ENCODE measurements around the gene RAB3A.
"Not testable (repeated sequence)": the region's sequence is repeated elsewhere in the genome, so short reads cannot be mapped to it uniquely, and the experiment has no call there.

RAB3A gene

DNA sequence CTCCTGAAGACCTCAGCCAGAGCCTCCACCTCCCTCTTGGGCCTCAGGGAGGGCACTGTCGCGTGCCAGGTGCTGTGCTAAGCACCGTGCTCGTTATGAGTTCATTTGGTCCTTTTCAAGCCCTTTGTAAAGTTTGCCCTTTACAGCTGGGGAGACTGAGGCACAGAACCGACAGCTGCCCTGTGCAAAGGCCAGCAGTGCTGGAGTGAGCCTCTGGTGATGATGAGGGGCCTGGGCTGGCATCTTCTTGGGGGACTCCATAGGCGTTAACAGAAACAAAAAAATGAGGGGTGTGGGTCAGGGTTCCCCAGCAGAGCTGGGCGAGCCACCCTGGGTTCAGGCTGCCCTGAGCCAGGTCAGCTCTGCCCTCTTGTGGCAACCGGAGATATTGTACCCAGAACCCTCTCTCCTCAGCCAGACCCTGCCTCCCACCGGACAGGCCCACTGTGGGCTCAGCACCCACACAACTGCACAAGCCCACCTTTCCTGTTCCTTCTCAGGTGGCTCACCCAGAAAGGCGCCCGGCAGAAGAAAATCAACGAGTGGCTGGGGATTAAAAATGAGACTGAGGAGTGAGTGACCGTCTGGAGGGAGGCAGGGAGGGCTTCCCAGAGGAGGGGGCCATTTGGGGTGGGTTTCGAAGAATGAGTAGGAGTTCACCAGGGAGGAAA lies 35.7 kb downstream of the RAB3A start:
- DNase-seq = peak; percentile 43

DNA sequence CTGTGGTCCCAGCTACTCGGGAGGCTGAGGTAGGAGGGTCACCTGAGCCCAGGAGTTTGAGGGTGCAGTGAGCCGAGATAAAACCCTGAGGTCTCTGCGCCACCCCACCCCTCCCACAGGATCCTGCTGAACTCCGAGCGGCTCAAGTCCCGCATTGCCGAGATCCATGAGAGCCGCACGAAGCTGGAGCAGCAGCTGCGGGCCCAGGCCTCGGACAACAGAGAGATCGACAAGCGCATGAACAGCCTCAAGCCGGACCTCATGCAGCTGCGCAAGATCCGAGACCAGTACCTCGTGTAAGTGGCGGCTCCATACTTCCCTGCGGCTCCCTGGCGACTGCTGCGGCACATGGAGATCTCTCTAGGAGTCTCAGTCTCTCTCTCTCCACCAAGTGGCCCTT lies 36.8 kb downstream of the RAB3A start:
- DNase-seq = no peak

DNA sequence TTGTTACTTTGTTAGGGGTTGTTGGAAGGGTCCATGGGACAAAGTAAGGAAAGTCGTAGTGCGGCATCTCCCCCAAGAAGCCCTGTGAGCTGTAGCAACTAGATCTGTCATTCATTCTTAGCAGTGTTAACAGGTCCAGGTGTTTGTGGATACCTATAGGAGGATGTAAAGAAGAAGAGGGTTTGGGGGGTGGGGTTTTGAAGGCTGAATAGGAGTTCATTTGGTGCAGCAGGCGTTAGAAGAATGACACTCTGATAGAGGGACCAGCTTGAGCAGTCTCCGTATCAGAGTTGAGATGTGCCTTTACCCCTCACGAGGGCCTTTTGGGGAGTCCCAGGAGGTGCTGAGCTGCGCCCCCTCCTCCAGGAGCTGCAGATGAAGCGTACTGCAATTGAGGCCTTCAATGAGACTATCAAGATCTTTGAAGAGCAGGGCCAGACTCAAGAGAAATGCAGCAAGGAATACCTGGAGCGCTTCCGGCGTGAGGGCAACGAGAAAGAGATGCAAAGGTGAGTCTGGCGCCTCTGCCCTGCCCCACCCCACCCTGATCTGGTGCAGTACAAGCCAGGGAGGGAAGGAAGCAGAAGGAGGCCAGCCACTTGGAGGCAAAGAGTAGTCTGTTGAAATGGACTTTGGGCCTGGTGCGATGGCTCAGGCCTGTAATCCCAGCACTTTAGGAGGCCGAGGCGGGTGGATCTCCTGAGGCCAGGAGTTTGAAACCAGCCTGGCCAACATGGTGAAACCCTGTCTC lies 37.9 kb downstream of the RAB3A start:
- DNase-seq = no peak

DNA sequence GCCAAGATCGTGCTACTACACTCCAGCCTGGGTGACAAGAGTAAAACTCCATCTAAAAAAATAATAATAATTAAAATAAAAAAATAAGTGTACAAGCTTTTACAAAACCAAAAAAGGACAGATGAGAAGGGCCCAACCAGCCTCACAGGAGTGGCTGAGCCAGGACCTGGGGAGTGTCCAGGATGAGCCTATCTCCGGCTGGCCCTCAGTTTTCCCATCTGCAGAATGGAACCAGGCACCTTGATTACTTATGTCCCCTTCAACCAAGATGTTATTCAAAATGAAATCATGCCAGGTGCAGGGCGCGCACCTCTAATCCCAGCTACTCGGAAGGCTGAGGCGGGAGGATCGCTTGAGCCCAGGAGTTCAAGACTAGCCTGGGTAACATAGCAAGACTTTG lies 39.8 kb downstream of the RAB3A start:
- no peak for DNase-seq

DNA sequence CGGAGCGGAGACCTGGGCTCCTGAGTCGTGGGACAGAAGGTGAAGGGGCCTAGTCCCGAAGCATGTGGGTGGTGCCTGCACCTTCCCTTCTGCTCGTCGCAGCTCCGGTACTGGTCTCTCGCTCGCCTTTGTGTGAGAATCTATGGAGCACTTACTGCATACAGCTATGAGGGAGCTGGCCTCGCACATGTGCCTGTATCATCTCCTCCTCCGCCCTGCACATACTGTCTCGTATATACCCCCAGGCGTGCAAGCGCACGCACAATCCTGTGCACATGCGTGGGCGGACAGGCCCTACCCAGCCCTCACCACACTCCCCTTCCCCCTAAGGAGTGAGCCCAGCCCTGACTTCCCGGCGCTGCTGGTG lies 42.2 kb downstream of the RAB3A start:
- DNase-seq = no peak

DNA sequence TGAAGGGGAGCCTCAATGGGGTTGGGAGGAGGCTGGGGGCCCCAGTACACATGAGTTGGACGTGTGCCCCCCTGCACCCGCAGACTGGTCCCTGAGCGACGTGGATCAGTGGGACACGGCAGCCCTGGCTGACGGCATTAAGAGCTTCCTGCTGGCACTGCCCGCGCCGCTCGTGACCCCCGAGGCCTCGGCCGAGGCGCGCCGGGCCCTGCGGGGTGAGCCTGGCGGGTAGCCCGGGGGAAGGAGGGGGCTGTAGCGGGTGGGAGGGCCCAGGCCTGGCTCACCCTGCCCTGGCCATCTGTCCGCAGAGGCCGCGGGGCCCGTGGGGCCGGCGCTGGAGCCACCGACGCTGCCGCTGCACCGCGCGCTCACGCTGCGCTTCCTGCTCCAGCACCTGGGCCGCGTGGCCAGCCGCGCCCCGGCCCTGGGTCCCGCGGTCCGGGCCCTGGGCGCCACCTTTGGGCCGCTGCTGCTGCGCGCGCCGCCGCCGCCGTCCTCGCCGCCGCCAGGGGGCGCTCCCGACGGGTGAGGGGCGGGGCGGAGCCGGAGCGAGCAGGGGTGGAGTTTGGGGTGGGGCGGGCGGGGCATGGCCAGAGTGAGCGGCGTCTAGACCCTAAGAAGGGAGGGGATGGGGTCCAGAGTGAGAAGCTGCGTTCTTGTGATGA lies 42.7 kb downstream of the RAB3A start:
- peak; percentile 62 for DNase-seq

DNA sequence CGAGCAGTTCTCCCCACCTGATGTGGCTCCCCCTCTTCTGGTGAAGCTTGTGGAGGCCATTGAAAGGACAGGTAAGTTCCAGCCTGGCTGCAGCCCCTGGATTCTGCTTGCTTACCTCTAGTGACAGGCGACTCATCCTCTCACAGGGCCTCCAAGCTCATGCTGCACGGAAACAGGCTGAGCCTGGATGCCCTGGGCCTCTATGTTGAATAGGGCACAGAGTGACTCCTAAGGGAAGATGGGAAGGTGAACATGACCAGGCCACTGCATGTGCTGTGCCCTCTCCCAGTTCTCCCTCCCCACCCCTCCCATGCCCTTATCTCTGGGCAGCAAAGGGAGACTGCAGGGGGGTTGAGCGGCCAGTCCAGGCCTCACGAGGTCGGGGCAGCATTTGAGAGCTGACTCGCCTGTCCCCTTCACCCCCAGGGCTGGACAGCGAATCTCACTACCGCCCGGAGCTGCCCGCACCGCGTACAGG lies 43.3 kb downstream of the RAB3A start:
- no peak for DNase-seq

DNA sequence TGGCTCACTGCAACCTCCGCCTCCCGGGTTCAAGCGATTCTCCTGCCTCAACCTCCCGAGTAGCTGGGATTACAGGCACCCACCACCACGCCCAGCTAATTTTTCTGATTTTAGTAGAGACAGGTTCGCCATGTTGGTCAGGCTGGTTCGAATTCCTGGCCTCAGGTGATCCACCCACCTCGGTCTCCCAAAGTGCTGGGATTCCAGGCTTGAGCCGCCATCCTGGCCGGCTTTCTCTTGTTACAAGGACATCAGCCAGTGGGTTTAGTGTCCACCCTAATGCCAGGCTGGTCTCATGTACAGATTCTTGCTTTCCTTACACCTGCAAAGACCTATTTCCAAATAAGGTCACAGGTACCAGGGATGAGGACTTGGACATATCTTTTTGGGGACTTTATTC lies 44.0 kb downstream of the RAB3A start:
- no peak for DNase-seq

DNA sequence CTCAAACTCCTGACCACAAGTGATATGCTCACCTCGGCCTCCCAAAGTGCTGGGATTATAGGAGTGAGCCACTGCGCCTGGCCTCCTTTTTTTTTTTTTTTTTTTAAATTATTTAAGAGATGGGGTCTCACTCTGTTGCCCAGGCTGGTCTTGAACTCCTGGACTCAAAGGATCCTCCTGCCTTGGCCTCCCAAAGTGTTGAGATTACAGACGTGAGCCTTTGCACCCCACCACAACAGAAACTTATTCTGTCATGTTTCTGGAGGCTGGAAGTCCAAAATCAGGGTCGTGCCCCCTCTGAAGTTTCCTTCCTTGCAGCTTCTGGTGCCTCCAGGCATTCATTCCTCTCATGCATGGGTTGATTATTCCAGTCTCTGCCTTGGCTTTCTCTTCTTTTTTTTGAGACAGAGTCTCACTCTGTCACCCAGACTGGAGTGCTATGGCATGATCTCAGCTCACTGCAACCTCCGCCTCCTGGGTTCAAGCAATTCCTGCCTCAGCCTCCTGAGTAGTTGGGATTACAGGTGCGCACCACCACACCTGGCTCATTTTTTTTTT lies 44.7 kb downstream of the RAB3A start:
- DNase-seq = not testable (repeated sequence)

DNA sequence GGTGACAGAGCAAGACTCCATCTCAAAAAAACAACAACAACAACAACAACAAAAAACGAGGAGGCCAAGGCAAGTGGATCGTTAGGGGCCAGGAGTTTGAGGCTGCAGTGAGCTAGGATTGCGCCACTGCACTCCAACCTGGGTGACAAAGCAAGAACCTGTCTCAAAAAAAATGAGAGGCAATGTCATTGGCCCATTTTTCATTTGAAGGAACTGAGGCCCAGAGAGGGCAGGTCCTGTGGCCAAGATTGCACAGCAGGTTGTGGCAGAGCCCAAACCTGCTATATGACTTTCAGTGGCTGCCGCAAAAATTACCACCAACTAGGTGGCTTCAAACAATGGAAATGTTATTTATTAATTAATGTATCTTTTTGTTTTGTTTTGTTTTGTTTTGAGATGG lies 45.4 kb downstream of the RAB3A start:
- no peak for DNase-seq

DNA sequence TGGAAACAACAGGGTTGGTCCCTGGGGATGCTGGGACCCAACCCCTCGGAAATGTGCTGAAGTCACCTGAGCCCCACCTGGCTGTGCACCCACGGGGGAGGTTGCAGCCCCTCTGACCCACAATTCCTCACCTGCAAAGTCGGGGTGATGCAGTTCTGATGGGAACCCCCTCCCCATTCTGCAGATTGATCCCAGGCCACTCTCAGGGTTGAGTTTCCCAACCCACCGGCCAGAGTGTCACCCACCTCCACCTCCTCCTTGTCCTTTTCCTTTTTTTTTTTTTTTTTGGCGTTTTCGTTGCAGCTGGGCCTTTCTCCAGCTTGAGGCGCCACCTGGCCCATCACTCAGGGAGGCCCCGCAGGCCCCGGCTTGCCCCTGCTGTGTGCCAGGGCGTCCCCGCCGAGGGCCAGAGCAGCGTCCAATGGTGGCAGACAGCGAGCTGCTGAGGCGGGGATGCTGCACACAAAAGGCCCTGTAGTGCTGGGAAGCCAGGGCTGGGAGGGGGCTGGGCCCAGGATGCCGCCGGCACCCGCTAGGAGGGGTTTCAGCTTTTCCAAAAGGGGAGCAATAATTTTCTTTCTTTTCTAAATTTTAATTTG lies 46.3 kb downstream of the RAB3A start:
- no peak for DNase-seq

DNA sequence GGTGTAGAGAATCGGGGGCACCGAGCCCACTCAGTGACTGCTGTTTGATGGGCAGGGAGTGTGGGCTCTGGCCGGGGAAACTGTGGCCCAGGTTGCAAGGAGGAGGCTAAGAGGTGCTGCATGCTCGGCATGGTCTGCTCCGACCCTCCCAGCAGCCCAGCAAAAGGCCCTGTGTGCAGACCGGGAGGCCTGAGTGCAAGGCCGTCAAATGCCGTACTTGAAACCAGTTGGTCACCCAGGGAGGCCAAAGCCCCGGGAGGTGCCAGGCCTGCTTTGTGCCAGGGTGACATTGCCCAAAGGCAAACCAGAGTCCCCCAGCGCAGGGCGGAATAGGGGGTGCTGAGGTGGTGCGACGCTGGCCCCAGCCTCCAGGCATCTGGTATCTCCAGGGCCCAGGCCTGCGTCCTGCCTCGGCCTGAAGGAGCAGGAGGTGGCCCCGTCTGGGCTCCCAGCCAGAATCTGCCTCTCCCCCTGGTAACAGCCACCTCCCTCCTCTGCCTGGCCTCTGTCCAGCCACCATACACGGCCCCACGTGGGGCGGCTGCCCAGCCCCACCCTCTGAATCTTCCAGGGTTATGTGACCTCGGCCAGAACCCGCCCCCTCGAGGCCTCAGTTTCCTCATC lies 46.9 kb downstream of the RAB3A start:
- no peak for DNase-seq

DNA sequence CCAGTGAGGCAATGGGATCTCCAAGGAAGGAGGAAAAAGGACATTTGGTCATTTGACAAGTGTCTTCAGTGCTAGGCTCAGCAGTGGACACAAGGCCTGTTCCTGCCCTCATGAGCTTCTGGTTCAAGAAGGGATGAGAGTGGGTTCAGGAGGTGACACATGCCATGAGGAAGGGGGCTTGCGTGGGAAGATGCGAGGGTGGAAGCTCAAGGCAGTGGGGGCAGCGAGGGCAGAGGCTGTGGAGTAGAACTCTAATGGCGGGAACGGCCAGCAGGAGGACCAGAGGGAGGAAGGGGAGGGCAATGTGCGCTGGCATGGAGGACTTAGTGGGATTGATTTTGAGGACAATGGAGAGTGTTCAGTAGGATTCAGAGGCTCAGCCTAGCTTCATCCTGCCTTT lies 47.6 kb downstream of the RAB3A start:
- no peak for DNase-seq

DNA sequence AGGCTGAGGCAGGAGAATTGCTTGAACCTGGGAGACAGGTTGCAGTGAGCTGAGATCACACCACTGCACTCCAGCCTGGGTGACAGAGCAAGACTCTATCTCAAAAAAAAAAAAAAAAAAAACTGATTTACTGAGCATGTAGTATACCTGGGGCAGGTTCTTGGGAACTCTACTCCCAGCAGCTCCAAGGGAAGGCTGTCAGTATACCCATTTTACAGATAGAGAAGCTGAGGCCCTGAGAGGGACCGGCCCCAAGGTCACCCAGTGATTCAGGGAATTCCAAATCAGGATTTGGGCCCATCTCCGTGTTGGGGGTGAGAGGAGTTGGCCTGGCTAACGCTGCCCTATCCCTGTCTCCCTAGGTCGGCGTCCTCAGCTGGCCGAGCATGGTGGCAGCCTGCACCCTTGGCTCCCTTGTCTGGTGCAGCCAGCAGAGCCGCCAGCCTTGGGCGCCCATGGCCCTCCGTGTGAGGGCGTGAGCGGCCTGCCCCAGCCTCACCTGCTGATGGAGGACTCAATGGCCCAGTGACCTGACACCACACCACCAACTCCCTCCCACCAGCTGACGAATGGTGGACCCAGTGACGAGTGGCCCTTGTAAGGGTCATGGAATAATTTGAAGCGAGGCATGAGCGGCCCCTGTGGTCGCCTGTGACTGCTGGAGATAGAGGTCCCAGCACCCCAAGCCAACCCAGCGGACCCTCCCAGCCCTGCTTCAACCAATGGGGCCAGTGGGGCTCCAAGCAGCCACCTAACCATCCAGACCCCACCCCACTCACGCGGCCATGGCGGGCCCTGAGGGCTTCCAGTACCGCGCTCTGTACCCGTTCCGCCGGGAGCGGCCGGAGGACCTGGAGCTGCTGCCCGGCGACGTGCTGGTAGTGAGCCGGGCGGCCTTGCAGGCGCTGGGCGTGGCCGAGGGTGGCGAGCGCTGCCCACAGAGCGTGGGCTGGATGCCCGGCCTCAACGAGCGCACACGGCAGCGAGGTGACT lies 48.5 kb downstream of the RAB3A start:
- no peak for DNase-seq

DNA sequence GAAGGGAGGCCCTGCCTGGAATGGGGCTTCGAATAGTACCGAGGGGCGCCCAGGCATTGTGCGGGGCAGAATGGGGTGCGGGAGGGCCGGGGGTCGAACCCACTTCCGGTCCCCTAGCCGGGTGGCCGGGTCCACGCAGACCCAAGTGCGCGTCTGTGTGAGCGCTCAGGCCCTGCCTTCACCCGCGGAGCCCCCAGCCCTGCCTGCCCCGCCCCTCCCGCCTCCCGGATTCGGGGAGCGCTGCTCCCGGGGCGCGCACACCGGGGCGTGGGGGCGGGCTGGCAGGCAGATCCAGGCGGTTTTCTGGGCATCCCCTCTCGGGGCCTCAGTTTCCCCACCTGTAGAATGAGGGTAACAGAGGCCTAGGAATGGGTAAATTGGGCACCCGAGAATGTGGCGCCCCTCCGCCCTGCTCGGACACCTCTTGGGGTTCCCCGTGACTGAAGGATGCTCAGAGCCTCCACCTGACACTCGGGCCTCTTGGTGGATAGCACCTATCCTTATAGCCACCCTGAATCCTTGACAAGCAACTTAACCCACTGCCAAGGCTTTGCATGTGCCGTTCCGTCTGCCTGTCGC lies 50.2 kb downstream of the RAB3A start:
- peak; percentile 12 for DNase-seq

DNA sequence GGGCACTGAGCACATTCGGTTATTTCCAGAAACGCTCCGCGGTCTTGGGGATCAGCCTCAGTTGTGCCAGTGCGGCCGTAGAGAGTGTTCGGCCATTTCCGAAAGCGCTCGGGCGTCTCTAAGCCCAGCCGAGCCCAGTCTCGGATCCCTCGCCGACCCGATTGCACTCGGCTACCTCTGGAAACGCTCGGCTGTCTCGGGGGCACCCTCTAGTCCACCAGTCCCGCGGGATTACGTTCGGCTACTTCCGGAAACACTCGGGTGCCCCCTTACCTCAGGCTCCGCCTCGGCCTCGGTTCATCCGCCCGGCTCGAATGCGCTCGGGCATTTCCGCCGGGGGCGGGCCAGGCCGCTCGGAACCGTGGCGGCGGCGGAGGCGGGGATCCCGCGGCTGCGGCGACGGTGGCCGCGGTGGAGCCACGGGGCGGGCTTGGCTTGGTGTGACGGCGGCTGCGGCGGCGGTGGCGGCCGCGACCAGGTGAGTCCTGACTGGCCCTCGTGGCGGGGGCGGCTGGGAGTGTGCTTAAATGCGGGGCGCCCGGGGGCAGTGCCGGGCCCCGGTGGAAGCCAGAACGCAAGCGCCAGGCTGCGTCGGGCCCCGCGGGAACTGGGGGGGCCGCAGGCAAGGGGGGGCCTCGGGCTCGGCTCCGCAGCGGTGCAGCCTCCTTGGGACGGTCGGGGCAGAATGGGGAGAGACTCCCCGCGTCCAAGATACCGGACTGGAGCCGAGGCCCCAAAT lies 50.9 kb downstream of the RAB3A start, which contains the start of gene PIK3R2:
TSS of gene PIK3R2 (plus strand) at position 347 of the 739 bp plus-strand sequence. CDS start 2,717 bp downstream, outside the sequence.
- peak; percentile 98 for DNase-seq

DNA sequence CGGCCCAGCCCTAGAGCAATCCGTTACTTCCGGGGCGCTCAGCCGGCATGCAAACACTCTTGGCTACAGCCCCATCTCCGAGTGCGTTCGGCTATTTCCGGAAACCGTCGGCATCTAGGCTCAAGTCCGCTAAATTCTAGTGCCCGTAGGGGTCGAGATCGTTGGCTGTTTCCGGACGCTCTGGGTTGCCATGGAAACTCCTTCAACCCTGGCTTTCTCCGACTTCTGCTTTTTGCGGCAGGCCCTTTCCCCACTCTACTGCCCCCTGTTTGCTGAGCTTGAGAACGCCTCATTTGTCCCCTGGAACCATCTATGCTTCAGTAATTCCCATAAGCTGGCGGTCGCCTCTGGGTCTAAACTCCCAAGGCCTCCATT lies 51.4 kb downstream of the RAB3A start:
- peak; percentile 94 for DNase-seq

DNA sequence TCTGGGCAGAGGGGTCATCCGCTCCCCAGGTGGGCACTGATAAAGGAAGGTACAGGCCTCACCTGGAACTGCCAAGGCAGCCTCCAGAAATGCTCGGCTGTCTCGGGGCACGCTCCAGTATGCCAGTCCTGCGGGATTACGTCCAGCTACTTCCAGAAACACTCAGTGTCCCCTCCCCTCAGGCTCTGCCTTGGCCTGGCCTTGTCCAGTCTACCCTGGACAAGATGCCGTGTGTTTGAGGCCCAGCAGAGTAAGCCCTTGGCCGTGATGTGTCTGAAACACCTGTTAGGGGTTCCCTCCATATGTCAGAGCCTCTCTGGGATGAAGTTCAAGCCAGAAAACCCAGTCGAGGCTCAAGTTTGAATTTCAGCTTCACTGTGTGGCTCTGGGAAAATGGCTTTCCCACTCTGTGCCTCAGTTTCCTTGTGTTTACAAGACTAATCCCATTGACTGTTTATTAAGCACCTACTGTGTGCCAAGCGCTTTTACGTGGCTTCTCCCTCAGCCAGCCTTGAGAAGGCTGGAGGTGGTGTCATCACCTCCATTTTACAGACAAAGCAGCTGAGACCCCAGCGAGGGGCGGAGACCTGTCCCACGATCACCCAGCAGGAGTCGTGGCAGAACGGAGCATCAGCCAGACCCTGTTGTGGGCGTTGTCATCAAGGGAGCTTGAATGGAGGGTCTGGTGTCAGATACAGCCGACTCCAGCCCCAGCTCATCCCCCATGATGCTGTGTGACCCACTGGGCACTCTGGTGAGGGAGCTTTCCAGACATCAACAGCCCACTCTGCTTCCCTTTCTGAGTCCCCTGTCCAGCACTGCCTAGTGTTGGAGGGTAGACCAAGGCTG lies 52.8 kb downstream of the RAB3A start:
- DNase-seq = no peak

DNA sequence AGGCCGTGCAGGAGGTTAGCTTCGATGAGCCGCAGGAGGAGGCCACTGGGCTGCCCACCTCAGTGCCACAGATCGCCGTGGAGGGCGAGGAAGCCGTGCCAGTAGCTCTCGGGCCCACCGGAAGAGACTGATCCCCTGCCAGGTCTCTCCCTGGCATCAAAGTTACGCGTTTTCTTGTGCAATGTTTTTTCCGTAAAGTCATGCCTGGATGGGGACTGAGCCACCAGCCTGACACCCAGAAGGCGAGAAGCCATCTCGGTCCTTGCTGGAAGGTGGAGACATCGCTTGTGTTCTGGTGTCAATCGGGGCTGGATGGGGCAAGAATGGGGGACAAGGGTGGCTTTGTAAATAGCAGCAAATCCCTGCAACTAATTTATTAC lies 54.3 kb downstream of the RAB3A start:
- no peak for DNase-seq

Data from stimulated activated naive CD4-positive, alpha-beta T cell treated with Interleukin-2 at 50 U/mL for 16 hours (primary cell).